LNCAP (cell line): ENCODE data around the gene LAMA5.

Experiments used
- CTCF ChIP-seq: fragments of 450-650 bp; IDR thresholded peaks from 2 replicates; pipeline ENCODE4 v1.5.1; 2017; ENCODE audit warnings: mild to moderate bottlenecking

LAMA5 gene

GRCh38 chr20:62336775-62337557 is 30.1 kb downstream of the LAMA5 start:
- no peak for TF ChIP-seq CTCF

- no peak for TF ChIP-seq CTCF
These were observed 30.8 kb downstream of the LAMA5 start for GRCh38 chr20:62336329-62336728.

- TF ChIP-seq CTCF, result no peak
These were observed 31.6 kb downstream of the LAMA5 start for GRCh38 chr20:62335532-62335931.

GRCh38 chr20:62334881-62335280 is 32.2 kb downstream of the LAMA5 start:
- no peak for TF ChIP-seq CTCF

GRCh38 chr20:62333820-62334595 is 33.1 kb downstream of the LAMA5 start:
- no peak for TF ChIP-seq CTCF

- no peak for TF ChIP-seq CTCF
These were observed 33.9 kb downstream of the LAMA5 start for GRCh38 chr20:62332989-62333819.

- no peak for TF ChIP-seq CTCF
These were observed 34.7 kb downstream of the LAMA5 start for GRCh38 chr20:62332421-62332820.
